Epithelial cell of umbilical artery (primary cell): Measurements from ENCODE around the gene SNX30. TPM values are rescaled to one million over a fixed set of nuclear protein-coding genes. Genes with fewer than 3 reads are reported as not detected.

Source experiments
- total RNA-seq: library from RNA; depleted of rRNA; stranded (reverse); fragments of >200 nt; gene quantifications from 2 replicates; pipeline ENCODE4 v1.2.3, GENCODE V29; 2014

SNX30 gene
- total RNA-seq, result 5.5 and 9.6 TPM in 2 replicates

GRCh38 chr9:112750016-112750763 is at the start of gene SNX30:
SNX30 (plus strand) TSS chr9:112750760; CDS start chr9:112751002, 242 bp downstream.

DNA sequence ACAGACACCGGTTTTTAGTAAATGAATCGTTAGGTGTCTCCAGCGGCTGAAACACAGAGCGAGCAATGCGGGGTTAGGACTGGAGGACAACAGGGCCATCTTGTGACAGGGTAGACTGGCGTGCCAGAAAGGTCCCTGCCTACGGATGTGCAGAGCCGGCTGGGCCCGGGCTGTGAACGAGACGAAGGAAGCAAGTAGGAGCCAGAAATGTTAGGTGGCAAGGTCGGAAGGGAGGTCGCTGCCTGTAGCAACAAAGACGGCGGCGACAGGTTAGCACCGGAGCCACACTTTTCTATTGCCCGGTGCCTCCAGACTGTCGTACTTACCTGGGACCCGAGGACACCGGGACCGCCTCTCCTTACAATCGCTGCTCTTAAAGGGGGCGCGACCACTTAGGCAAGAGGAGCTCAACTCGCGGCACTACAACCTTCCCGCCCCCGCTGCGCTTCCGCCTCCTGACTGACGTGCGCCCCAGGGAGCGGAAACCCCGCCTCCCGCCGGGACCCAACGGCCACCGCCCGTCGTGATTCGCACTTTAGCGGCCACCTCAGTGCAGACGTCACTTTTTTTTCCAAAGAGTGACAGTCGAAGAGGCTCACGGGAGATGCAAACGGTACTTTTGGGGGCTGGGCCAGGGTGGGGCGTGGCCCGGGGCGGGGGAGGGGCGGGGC is 32.8 kb upstream of the SNX30 start, which contains the start of gene INIP:
INIP (minus strand) TSS at position 457 of the 671 bp plus-strand sequence. CDS start 1,632 bp downstream, outside the sequence.

GRCh38 chr9:112890106-112891081 is 139.8 kb downstream of the SNX30 start, which contains the start of gene SLC46A2:
SLC46A2 (minus strand) TSS chr9:112890876; CDS start chr9:112890681, 195 bp downstream.

Other genes starting within 250 kb of the SNX30 start
- gene INIP, start 32.6 kb upstream of the SNX30 start, total RNA-seq, result 15.9 and 24.3 TPM in 2 replicates
- gene SLC46A2, start 140.1 kb downstream of the SNX30 start, total RNA-seq, result not detected in 2 replicates